ENCODE data around the gene SLC39A11.

SLC39A11 gene

DNA sequence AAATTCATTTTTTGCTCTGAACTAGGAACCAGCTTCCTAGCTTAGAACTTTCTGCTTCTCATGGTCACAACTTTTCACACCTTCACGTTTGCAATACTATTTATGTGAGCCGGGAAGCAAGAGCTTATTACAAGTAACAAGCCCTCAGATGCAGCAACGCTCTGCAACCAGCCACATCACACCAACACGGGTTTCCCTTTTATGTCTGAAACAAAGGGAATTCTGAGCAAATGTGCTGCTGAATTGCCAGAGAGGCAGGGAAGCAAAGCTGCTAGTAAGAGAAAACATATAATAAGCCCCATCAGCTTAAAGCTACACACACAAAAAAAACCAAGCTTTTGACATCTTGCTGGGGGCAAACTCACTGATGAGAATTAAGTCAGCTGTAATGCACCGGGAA lies 122.2 kb downstream of the SLC39A11 start:
- no peak overlapping the region for H3K4me3 ChIP-seq (replicated peaks; ENCODE audit: insufficient read depth, low read length)
- TF ChIP-seq GABPA (IDR thresholded peaks at IDR 0.05; ENCODE audit: low read depth) (no peak), POLR2AphosphoS5 (IDR thresholded peaks at IDR 0.05; ENCODE audit: low read depth) (no peak), SPI1 (IDR thresholded peaks at IDR 0.05; ENCODE audit: borderline replicate concordance, low read depth) (no peak)
- TF ChIP-seq, protein P1, sequence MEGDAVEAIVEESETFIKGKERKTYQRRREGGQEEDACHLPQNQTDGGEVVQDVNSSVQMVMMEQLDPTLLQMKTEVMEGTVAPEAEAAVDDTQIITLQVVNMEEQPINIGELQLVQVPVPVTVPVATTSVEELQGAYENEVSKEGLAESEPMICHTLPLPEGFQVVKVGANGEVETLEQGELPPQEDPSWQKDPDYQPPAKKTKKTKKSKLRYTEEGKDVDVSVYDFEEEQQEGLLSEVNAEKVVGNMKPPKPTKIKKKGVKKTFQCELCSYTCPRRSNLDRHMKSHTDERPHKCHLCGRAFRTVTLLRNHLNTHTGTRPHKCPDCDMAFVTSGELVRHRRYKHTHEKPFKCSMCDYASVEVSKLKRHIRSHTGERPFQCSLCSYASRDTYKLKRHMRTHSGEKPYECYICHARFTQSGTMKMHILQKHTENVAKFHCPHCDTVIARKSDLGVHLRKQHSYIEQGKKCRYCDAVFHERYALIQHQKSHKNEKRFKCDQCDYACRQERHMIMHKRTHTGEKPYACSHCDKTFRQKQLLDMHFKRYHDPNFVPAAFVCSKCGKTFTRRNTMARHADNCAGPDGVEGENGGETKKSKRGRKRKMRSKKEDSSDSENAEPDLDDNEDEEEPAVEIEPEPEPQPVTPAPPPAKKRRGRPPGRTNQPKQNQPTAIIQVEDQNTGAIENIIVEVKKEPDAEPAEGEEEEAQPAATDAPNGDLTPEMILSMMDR (IDR thresholded peaks at IDR 0.05; ENCODE audit: insufficient read depth, low read length), result no peak
- TF ChIP-seq, protein P2, sequence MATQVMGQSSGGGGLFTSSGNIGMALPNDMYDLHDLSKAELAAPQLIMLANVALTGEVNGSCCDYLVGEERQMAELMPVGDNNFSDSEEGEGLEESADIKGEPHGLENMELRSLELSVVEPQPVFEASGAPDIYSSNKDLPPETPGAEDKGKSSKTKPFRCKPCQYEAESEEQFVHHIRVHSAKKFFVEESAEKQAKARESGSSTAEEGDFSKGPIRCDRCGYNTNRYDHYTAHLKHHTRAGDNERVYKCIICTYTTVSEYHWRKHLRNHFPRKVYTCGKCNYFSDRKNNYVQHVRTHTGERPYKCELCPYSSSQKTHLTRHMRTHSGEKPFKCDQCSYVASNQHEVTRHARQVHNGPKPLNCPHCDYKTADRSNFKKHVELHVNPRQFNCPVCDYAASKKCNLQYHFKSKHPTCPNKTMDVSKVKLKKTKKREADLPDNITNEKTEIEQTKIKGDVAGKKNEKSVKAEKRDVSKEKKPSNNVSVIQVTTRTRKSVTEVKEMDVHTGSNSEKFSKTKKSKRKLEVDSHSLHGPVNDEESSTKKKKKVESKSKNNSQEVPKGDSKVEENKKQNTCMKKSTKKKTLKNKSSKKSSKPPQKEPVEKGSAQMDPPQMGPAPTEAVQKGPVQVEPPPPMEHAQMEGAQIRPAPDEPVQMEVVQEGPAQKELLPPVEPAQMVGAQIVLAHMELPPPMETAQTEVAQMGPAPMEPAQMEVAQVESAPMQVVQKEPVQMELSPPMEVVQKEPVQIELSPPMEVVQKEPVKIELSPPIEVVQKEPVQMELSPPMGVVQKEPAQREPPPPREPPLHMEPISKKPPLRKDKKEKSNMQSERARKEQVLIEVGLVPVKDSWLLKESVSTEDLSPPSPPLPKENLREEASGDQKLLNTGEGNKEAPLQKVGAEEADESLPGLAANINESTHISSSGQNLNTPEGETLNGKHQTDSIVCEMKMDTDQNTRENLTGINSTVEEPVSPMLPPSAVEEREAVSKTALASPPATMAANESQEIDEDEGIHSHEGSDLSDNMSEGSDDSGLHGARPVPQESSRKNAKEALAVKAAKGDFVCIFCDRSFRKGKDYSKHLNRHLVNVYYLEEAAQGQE (IDR thresholded peaks at IDR 0.05; ENCODE audit: insufficient replicate concordance, low read depth), result no peak
- H3K27ac ChIP-seq (replicated peaks), result no peak overlapping the region
- DNase-seq (ENCODE audit: low read depth in 1 of 2, low spot score in 1 of 2), result no peak
- H3K27me3 ChIP-seq (ENCODE audit: insufficient read depth, poor library complexity, severe bottlenecking), result no peaks in the 10 kb centered on the region

DNA sequence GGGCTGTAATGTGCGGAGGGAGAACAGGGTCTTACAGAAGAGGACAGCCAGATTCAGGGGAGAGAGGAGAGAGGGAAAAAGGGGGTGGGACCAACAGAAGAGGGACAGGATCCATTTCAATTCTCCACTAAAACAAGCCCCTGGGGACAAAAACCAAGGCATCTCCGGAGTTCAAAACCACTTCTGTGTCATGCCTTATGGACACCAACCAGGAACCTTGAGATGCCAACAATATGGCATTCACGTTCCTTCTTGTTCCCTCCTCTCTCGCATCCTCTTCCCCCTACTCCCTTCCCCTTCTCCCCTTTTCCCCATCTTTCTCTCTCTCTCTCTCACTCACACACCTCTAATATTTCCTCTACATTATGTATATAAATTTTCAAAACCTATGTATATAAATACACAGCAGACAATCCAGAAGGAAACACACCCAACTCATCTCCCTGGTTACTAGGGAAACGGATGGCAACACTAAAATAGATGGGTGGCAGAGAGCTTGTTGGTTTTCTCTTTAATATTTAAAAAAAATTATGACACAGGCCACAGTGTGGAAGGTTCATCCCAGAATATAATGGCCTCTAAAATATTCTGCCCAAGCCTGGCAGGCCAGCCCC lies 123.1 kb downstream of the SLC39A11 start:
- H3K27me3 ChIP-seq (ENCODE audit: insufficient read depth, poor library complexity, severe bottlenecking), result no peaks in the 10 kb centered on the region
- TF ChIP-seq, protein P1 (IDR thresholded peaks at IDR 0.05; ENCODE audit: insufficient read depth, low read length), result no peak
- TF ChIP-seq POLR2AphosphoS5 (IDR thresholded peaks at IDR 0.05; ENCODE audit: low read depth), result no peak
- TF ChIP-seq, protein P2 (IDR thresholded peaks at IDR 0.05; ENCODE audit: insufficient replicate concordance, low read depth), result no peak
- no peak for TF ChIP-seq SPI1 (IDR thresholded peaks at IDR 0.05; ENCODE audit: borderline replicate concordance, low read depth)
- no peak for TF ChIP-seq GABPA (IDR thresholded peaks at IDR 0.05; ENCODE audit: low read depth)
- DNase-seq (ENCODE audit: low read depth in 1 of 2, low spot score in 1 of 2), result no peak
- H3K4me3 ChIP-seq (replicated peaks; ENCODE audit: insufficient read depth, low read length), result no peak overlapping the region
- H3K27ac ChIP-seq (replicated peaks), result no peak overlapping the region

DNA sequence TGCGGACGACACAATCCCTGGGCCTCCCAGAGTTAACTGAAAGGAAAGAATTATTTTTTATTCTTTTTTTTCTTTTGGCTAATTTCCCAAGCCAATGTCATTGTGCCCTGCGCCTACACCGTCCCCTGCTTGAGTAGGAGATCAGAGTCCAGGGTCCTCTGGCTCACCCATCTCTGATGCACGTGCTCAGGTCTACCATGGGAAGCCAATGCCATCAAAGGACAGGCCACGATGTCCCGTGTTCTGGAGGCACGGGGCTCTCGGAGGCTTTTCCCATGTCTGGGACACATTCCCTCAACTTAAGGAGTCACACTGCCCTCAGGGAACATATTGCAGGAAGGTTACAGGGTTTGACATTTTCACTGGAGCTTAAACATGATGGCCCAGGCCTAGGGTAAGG lies 123.7 kb downstream of the SLC39A11 start:
- no peak overlapping the region for H3K27ac ChIP-seq (replicated peaks)
- H3K4me3 ChIP-seq (replicated peaks; ENCODE audit: insufficient read depth, low read length), result no peak overlapping the region
- no peak for DNase-seq (ENCODE audit: low read depth in 1 of 2, low spot score in 1 of 2)
- no peak for TF ChIP-seq GABPA (IDR thresholded peaks at IDR 0.05; ENCODE audit: low read depth)
- no peak for TF ChIP-seq SPI1 (IDR thresholded peaks at IDR 0.05; ENCODE audit: borderline replicate concordance, low read depth)
- TF ChIP-seq POLR2AphosphoS5 (IDR thresholded peaks at IDR 0.05; ENCODE audit: low read depth), result no peak
- TF ChIP-seq, protein P1 (IDR thresholded peaks at IDR 0.05; ENCODE audit: insufficient read depth, low read length), result no peak
- TF ChIP-seq, protein P2 (IDR thresholded peaks at IDR 0.05; ENCODE audit: insufficient replicate concordance, low read depth), result no peak
- no peaks in the 10 kb centered on the region for H3K27me3 ChIP-seq (ENCODE audit: insufficient read depth, poor library complexity, severe bottlenecking)

Data from HL-60 (cell line).